ENCODE data around the gene FADS2. TPM values are rescaled to one million over a fixed set of nuclear protein-coding genes. Genes with fewer than 3 reads are reported as not detected.
A peak's percentile ranks its signal among the peaks of the same experiment; 100 is the strongest.

The FADS2 gene
- 44.2 and 54.8 TPM in 2 replicates for total RNA-seq (2014; rRNA removed; shearing (Covaris generic))

DNA sequence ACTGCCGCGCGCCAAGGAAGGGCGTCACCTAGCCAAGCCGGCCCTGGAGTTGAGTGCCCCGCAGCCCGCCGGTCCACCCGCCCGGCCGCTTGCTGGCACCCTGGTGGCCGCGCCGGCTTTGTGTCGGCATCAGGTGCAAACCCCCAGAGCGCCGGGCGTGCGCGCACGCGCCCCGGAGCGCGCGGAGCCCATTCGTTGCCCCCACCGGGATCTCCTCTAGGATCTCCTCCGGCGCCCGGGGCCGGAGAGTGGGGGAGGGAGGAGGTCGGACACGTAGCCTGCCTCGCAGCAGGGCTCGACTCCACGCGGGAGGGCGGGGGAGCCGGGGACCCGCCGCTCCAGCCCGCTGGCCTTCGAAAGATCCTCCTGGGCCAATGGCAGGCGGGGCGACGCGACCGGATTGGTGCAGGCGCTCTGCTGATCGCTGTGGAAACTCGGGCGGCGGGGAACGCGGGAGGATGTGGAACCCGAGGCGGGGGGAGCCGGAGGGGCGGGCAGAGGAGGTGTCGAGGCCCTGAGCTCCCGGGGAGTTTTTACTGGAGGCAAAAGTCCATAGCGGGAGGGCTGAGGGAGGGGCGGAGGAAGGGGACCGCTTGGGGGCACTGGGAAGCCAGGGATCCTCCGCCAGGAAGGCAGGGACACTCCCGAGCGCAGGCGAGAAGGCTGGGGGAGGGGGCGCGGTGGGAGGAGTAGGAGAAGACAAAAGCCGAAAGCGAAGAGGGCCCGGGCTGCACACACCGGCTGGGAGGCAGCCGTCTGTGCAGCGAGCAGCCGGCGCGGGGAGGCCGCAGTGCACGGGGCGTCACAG is at the start of gene FADS2:
Gene FADS2, plus strand, starts transcription at position 730 of the 808 bp plus-strand sequence. CDS start 91 bp downstream, outside the sequence.
- peak; percentile 39 for DNase-seq (ENCODE audit: low spot score)

DNA sequence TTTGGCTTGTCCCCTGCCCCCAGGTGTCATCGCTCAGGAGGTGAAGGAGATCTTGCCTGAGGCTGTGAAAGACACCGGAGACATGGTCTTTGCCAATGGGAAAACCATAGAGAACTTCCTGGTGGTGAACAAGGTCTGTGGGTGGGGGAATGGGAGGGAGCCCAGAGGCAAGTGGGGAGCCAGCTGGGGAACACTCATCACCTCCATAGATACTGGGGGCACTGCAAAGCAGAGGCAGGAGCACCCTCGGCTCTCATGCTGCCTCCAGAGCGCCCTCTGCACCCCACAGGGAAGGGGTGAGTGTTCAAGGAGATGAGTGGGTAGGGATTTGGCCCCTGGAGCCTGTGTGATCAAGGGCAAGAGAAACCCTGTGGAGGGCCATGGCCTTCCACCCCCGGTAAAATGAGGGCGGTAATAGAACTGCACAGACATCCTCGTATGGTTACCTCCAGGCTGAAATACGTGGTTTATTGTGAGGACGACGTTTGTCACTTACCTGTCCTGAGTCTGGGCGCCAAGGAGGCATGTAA is 49.7 kb upstream of the FADS2 start:
- DNase-seq (ENCODE audit: low spot score): no peak

DNA sequence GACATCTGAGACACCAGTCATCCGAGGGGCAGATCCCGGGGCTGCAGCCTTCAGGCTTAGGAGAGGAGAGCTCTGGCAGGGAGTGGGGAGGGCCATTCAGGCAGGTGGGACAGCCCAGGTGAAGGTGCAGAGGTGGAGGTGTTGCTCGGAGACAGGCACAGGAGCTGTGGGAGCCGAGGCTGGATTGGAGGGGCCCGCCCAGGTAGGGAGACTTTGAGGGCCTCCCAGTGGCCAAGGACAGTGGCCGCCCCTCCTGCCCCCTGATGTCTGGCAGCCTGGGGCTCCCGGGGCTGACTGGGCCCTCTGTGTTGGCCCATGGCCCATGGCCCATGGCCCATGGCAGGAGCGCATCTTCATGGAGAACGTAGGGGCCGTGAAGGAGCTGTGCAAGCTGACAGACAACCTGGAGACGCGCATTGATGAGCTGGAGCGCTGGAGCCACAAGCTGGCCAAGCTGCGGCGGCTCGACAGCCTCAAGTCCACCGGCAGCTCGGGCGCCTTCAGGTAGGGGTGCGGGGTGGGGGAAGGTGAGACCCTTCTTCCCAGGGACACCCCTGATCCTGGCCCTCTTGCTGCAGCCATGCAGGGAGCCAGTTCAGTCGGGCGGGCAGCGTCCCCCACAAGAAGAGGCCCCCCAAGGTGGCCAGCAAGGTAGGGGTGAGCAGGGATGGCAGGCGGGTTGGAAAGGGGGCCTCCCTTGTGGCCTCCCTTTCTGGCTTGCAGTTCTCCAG is 49.0 kb upstream of the FADS2 start:
- DNase-seq (ENCODE audit: low spot score): no peak

DNA sequence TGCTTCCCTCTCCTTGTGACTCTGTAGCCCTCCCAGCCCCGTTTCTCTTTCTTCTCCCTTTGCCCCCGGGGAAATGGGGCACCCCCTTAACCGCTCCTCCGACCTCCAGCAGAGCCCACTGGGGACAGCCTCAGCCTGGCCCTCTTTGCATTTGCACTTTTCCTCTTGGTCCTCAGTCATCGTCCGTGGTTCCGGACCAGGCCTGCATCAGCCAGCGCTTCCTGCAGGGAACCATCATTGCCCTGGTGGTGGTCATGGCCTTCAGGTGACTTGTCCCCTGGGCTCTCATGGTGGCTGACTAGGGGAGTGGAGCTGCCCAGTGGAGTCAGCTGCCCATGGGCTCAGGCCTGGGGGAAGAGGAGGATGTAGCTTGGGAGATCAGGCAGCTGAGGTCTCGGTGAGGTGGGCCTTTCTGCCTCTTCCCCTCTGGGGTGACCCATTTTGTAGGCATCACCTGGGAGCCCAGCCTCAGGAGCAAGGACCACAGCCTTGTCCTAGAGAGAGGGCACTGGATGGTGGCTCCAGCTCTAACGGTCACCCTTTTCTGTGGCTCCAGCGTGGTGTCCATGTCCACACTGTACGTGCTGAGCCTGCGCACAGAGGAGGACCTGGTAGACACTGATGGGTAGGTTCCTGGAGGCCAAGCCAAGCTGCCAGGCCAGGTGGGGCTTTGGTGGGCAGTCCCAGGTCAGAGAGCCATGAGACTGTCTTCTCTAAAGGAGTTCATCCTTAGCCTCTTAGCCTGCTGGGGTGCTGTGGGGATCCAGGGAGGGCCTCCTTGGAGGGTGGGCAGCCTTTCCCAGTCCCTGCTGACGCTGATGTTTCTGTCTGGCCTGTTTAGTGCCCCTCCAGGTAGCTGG is 48.2 kb upstream of the FADS2 start:
- no peak for DNase-seq (ENCODE audit: low spot score)

DNA sequence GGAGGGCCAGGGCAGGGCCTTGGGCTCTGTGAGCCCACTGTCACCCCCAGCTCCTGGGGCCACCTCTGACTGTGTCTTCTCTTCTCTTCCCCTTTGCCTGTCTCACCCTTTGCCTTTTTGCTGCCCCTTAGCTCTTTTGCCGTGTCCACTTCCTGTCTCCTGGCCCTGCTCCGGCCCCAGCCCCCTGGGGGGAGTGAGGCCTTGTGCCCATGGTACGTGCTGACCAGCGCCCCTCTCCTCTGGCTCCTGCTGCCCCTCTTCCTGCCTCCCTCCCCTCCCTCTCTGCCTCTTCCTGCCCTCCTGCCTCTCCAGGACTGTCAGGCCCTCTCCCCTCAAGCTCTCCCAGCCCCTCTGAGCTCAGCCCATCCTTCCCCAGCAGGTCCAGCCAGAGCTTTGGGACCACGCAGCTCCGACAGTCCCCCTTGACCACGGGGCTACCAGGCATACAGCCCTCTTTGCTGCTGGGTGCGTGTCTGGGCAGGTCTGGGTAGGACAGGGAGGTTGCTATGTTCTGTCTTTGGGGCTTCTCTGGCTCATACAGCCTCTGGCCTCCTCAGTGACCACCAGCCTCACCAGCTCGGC is 47.4 kb upstream of the FADS2 start:
- DNase-seq (ENCODE audit: low spot score): no peak

DNA sequence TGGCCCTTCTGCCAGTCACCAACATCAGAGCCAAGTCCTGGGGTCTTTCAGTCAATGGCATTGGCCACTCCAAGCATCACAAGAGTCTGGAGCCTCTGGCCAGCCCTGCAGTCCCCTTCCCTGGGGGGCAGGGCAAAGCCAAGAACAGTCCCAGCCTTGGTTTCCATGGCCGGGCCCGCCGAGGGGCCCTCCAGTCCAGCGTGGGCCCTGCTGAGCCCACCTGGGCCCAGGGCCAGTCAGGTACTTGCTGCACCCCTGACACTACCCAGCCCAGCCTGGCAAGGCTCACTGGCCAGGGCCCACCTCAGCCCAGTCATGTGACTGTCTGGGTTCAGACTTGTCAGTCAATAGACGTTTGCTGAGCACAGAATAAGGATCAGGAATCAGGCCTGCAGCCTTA is 46.5 kb upstream of the FADS2 start:
- DNase-seq (ENCODE audit: low spot score): no peak

DNA sequence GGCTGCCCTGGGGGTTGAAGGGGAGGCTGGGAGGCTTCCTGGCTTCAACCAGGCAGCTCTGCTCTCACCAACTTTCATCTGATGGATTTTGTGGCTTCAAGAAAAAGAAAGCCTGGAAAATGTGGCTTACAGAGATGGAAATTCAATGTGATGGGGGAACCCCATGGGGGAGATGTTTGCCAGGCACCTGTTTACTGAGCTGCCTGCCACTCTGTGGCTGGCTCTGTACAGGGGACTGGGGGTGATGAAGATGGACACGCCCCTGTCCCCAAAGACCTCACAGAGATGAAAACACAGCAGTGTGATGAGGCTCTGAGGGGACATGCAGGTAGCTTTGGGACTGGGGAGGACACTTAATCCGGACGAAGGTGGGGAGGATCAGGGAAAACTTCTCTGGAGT is 45.8 kb upstream of the FADS2 start:
- DNase-seq (ENCODE audit: low spot score): no peak

DNA sequence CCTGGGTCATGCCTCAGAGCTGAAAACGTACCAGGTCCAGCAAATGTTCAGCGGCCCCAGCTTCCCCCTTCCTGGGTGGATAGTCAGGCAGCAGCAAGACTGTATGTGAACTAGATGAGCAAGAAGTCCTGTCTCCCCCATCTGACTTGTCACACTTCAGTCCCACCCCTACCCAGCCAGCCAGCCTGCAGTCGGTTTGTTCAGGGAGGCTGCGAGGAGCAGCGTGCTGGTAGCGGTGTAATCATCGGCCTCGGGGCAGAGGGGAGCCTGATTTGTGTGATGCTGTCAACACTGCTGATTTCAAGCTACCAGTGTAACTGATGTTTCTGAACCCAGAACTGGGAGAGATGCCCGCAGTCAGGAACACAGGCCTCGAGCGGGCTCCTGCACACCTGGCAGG is 45.3 kb upstream of the FADS2 start:
- no peak for DNase-seq (ENCODE audit: low spot score)

DNA sequence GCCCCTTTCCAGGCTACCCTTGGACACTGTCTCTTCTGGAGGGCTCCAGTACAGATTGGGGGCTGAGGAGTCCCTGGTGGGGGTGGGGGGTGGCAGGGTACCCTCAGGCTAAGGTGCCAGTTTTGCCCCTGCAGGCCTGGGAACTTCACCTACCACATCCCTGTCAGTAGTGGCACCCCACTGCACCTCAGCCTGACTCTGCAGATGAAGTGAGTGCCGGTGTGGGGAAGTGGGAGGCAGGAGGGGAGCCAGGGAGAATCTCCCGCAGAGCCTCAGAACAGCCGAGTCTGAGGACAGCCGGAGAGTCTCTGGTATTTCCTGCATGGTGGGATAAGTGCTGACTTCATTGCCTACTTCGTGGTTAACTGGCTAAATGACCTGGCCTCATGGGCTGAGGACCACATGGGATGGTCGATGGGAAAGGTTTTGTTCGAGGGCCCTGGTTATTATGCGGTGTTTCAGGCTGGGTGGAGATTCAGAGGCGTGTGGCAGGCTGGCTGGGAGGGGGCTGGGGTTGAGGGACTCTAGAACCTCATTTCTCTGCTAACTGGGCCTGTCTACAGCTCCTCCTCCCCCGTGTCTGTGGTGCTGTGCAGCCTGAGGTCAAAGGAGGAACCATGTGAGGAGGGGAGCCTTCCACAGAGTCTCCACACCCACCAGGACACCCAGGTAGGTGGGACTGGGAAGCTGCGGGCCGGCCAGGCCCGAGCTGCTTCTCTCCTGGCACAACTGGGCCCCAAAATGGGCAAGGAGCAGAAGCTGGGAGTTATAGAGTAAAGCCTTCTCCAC is 44.2 kb upstream of the FADS2 start:
- no peak for DNase-seq (ENCODE audit: low spot score)

DNA sequence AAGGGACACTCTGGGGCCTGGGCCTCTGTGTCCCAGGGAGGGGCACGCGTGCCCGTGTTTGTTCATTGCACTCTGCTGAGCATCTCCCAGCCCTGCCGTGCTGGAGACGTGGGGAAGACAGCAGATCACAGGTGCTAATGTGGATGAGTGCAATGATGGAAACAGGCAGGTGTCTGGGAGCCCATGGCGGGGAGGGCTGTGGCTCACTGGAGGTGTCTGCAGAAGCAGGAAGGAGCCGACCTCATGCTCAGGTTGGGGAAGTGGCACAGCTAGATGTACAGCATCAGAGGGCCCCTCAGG is 43.6 kb upstream of the FADS2 start:
- DNase-seq (ENCODE audit: low spot score): no peak

DNA sequence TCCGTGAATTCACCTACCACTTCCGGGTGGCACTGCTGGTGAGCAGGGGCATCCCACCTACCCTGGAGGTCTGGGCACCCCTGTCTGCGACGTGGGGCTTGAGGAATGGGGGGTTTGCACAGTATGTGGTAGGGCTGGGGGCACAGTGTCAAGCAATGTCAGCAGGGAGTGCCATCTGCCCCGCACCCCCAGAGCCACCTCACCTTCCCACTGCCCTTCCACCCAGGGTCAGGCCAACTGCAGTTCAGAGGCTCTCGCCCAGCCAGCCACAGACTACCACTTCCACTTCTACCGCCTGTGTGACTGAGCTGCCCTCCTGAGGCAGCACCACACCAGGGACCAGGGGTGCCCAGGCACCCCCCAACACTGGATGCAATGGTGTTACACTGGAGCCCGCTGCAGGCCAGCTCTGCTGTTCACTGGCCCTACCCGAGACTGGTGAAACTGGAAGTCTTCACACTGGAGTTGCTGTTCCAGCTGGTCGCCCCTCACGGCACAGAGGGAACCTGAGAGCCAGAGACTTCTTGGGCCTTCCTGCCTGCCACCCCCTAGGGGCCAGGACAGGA is 42.2 kb upstream of the FADS2 start:
- no peak for DNase-seq (ENCODE audit: low spot score)

DNA sequence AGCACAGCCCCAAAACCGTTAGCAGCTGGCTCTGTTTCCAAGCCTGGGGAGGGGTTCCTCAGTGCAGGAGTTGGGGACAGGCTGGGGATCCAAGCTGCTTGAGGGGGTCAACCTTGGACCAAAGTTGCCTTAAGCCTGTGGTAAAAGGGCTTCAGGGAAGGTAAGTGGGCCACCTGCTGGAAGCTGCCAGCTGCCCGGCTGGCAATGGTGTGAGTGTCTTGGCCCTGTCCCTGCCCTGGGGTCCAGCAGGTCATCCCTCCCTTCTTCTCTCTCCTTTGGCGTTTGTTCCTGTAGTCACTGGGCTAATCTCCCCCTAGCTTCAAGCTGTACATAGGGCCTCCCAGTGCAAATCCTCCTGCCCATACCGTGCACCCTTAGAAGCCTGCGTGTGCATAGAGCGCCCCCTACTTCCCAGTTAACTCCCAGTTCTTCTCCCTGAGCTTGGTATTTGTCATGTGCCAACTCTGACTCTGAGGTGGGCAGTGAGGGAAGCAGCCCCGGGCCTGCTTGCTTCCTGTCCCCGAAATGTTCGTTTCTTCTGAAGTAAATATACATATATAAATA is 40.1 kb upstream of the FADS2 start:
- no peak for DNase-seq (ENCODE audit: low spot score)

DNA sequence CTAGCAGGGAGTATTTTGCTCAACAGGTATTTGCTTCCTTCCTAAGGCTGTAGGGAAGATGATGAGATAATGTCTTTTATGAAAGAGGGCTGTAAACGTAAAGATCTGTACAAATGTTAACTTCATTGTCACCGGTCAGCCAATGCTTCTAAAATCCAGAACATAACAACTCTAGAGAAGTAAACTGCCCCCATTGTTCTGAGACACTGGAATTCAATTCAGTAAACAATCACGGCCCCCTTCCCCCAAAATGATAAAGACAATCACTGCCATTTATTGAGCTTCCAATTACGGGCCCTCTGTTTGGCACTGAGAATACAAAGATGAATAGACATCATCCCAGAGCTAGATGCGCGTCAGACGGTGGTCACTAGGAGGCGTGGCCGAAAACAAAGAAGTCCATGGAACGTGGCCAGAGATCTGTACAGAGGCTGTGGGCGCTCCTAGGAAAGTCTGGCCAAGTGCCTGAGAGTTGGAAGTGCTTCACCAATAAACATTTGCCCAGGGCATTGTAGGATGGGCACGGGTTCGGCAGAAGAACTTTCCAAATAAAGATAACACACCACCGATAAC is 36.3 kb upstream of the FADS2 start:
- DNase-seq (ENCODE audit: low spot score): peak; percentile 81

DNA sequence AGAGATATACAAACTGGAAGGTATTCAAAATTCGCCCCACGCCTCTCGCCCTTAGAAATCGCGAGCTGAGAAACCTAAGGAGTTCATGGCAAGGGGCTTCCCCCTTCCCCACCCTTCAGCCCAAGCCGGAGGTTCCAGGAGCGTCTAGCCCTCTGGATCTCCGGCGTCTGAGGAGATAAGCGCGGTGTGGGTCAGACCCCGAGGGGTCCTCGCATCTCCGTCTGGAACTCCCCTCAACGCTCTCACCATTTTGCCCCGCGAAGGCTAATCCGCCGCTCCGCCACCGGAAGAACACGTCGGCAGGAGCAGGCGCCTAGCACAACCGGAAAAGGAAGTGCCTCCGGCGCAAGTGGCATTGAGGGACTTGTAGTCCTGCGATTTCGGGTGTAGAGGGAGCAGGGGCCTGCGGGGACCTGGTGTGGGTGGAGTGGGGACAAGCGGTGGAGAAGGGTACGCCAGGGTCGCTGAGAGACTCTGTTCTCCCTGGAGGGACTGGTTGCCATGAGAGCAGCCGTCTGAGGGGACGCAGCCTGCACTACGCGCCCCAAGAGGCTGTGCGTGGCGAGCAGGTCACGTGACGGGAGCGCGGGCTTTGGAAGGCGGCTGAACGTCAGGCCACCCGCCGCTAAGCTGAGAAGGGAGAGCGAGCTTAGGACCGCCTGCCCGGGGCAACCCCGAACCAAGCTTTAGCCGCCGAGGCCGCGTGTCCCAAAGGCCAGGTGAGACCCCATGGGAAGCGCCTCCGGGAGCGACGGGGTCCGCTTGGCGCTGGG is 35.6 kb upstream of the FADS2 start, which contains the start of the genes FEN1 and TMEM258:
Gene FEN1, plus strand, starts transcription at position 602 of the 773 bp plus-strand sequence. CDS start 2,451 bp downstream, outside the sequence.
Gene TMEM258, minus strand, starts transcription at position 290 of the 773 bp plus-strand sequence. Its CDS starts 41 bp downstream, at position 249.
- DNase-seq (ENCODE audit: low spot score): peak; percentile 92

DNA sequence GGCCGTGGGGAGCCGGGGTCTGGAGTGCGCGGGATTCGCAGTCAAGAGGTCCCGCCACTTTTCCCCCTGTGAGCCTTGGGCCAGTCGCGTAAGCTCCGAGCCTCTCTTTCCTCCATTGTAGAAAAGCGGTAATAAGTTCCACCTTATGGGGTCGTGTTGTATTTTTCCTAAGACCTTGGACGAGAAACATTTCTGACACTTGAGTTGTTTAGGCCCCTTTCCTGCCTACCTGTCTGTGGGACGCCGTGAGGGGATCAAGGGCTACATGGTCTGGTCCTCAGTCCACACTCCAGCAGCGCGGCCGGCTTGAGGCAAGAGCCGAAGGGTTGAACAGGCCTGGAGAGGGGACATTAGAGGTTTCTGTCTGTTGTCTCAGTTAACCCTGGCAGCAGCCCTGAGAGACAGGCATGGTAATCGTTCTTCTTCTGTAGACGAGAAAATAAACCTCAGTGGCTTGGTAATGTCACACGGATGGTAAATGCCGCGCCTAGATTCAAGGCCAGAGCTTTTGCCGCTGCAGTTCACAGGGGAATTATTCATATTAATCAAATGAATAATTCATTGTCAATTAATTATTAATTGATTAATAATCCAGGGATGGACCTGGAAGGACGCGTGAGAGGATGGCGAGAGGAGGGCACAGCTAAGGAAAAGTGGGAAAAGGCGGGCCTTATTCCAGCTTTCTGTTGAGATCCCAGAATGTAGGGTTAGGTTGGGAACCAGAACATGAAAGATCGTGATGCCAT is 34.8 kb upstream of the FADS2 start:
- no peak for DNase-seq (ENCODE audit: low spot score)

DNA sequence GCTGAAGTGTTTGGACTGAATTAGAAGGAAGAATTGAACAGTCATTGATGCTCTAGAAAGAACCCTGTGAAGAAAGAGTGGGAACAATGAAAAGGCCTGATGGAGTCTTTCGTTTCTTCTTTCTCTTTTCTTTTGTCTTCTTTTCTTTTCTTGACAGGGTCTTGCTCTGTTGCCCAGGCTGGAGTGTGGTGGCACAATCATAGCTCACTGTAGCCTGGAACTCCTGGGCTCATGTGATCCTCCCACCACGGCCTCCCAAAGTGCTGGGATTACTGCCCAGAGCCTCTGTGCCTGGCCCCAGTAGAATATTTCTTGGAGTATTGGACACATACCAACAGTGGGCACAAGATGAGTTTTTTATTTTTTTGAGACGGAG is 34.3 kb upstream of the FADS2 start:
- no peak for DNase-seq (ENCODE audit: low spot score)

DNA sequence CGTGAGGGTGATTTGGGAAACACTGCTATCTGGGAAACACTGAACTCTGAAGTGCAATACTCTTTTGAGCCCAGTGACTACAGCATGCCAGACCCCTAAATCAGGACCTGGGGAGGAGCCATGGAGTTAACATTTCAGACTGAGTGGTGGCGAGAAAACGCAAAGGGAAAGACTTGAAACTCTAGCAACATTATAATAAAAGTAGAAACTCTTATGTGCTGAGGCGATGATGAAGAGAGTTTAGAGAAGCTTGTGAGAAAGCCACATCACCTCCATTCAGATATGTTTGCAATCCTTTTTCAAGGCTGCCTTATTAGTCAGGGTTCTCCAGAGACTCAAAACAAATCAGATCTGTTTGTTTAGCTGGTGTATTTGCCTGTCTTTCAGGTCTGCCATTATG is 33.5 kb upstream of the FADS2 start:
- DNase-seq (ENCODE audit: low spot score): no peak

DNA sequence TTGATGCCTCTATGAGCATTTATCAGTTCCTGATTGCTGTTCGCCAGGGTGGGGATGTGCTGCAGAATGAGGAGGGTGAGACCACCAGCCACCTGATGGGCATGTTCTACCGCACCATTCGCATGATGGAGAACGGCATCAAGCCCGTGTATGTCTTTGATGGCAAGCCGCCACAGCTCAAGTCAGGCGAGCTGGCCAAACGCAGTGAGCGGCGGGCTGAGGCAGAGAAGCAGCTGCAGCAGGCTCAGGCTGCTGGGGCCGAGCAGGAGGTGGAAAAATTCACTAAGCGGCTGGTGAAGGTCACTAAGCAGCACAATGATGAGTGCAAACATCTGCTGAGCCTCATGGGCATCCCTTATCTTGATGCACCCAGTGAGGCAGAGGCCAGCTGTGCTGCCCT is 32.6 kb upstream of the FADS2 start:
- DNase-seq (ENCODE audit: low spot score): no peak
